OCI-M2 (cell line): ENCODE results near the gene HOXB3.

Experiments used
- DNase-seq: peaks from one replicate; lab custom pipeline; 2025; ENCODE audit not compliant: unreplicated experiment; lab: John Stamatoyannopoulos, UW

Gene HOXB3

GRCh38 chr17:48589831-48590606 is at the start of gene HOXB3:
TSS of gene HOXB3 (minus strand) at chr17:48590241. CDS start at chr17:48552474, 37,767 bp downstream.
- DNase-seq: no peak

GRCh38 chr17:48639136-48639535 is 49.1 kb upstream of the HOXB3 start:
- DNase-seq: no peak

- no peak for DNase-seq
These were observed 47.6 kb upstream of the HOXB3 start for GRCh38 chr17:48637323-48638260.

GRCh38 chr17:48636177-48637018 is 46.4 kb upstream of the HOXB3 start:
- DNase-seq: no peak

- no peak for DNase-seq
These were observed 44.6 kb upstream of the HOXB3 start for GRCh38 chr17:48634493-48635208.

GRCh38 chr17:48633266-48633677 is 43.2 kb upstream of the HOXB3 start:
- DNase-seq: no peak

GRCh38 chr17:48632579-48633265 is 42.7 kb upstream of the HOXB3 start:
- DNase-seq: no peak

GRCh38 chr17:48631693-48632578 is 41.9 kb upstream of the HOXB3 start:
- no peak for DNase-seq

GRCh38 chr17:48630925-48631692 is 41.1 kb upstream of the HOXB3 start:
- no peak for DNase-seq

- no peak for DNase-seq
These were observed 40.2 kb upstream of the HOXB3 start for GRCh38 chr17:48630009-48630924.

- DNase-seq: no peak
These were observed 39.3 kb upstream of the HOXB3 start for GRCh38 chr17:48629411-48629759.

GRCh38 chr17:48628649-48629410 is 38.8 kb upstream of the HOXB3 start:
- DNase-seq: no peak

GRCh38 chr17:48627623-48628521 is 37.8 kb upstream of the HOXB3 start:
- DNase-seq: no peak

- no peak for DNase-seq
These were observed 37.1 kb upstream of the HOXB3 start for GRCh38 chr17:48627118-48627597.
